ENCODE results near the gene CHTF18.
"Not testable (repeated sequence)": the region's sequence is repeated elsewhere in the genome, so short reads cannot be mapped to it uniquely, and the experiment has no call there.

Gene CHTF18

GRCh38 chr16:819336-820043 is 31.1 kb downstream of the CHTF18 start:
- H3K4me3 ChIP-seq (ENCODE audit: low read length), result no peak overlapping the region
- no peak overlapping the region for H3K27ac ChIP-seq (ENCODE audit: low read length)
- H3K27me3 ChIP-seq (ENCODE audit: control insufficient read depth, insufficient read depth, low read length), result no peaks in the 10 kb centered on the region
- no peaks in the 10 kb centered on the region for H3K36me3 ChIP-seq (ENCODE audit: control insufficient read depth, insufficient read depth, low read length)
- DNase-seq (ENCODE audit: low read depth, low spot score), result no peak
- H3K9me3 ChIP-seq (ENCODE audit: control insufficient read depth, insufficient read depth, low read length), result no peaks in the 10 kb centered on the region
- WGBS (ENCODE audit: insufficient coverage, insufficient read length), result no CpG with 5 or more reads among the region's 23 CpGs
- H3K4me1 ChIP-seq (ENCODE audit: control insufficient read depth, insufficient read depth, low read length), result peaks cover 3% of the 10 kb centered on the region; the same call in 1 of the 2 replicates

GRCh38 chr16:820044-820408 is 31.6 kb downstream of the CHTF18 start:
- H3K36me3 ChIP-seq (ENCODE audit: control insufficient read depth, insufficient read depth, low read length); H3K4me1 ChIP-seq (ENCODE audit: control insufficient read depth, insufficient read depth, low read length); H3K27me3 ChIP-seq (ENCODE audit: control insufficient read depth, insufficient read depth, low read length); H3K4me3 ChIP-seq (ENCODE audit: low read length); H3K27ac ChIP-seq (ENCODE audit: low read length); DNase-seq (ENCODE audit: low read depth, low spot score); H3K9me3 ChIP-seq (ENCODE audit: control insufficient read depth, insufficient read depth, low read length): not testable (repeated sequence)
- no CpG with 5 or more reads among the region's 10 CpGs for WGBS (ENCODE audit: insufficient coverage, insufficient read length)

GRCh38 chr16:820748-821147 is 32.3 kb downstream of the CHTF18 start:
- Histone ChIP-seq H3K4me3 (ENCODE audit: low read length) (no peak overlapping the region), H3K27ac (ENCODE audit: low read length) (no peak overlapping the region), H3K4me1 (ENCODE audit: control insufficient read depth, insufficient read depth, low read length) (peaks cover 3% of the 10 kb centered on the region), H3K27me3 (ENCODE audit: control insufficient read depth, insufficient read depth, low read length) (no peaks in the 10 kb centered on the region), H3K9me3 (ENCODE audit: control insufficient read depth, insufficient read depth, low read length) (no peaks in the 10 kb centered on the region), H3K36me3 (ENCODE audit: control insufficient read depth, insufficient read depth, low read length) (no peaks in the 10 kb centered on the region)
- WGBS (ENCODE audit: insufficient coverage, insufficient read length), result no CpG with 5 or more reads among the region's 12 CpGs
- DNase-seq (ENCODE audit: low read depth, low spot score), result no peak

GRCh38 chr16:821751-822150 is 33.3 kb downstream of the CHTF18 start:
- Histone ChIP-seq H3K27me3 (ENCODE audit: control insufficient read depth, insufficient read depth, low read length) (no peaks in the 10 kb centered on the region), H3K9me3 (ENCODE audit: control insufficient read depth, insufficient read depth, low read length) (no peaks in the 10 kb centered on the region), H3K27ac (ENCODE audit: low read length) (no peak overlapping the region), H3K4me1 (ENCODE audit: control insufficient read depth, insufficient read depth, low read length) (peaks cover 3% of the 10 kb centered on the region), H3K36me3 (ENCODE audit: control insufficient read depth, insufficient read depth, low read length) (no peaks in the 10 kb centered on the region), H3K4me3 (ENCODE audit: low read length) (no peak overlapping the region)
- WGBS (ENCODE audit: insufficient coverage, insufficient read length), result no CpG with 5 or more reads among the region's 13 CpGs
- no peak for DNase-seq (ENCODE audit: low read depth, low spot score)

- H3K4me1 ChIP-seq (ENCODE audit: control insufficient read depth, insufficient read depth, low read length), result peaks cover 3% of the 10 kb centered on the region
- no peaks in the 10 kb centered on the region for H3K36me3 ChIP-seq (ENCODE audit: control insufficient read depth, insufficient read depth, low read length)
- DNase-seq (ENCODE audit: low read depth, low spot score), result no peak
- no peak overlapping the region for H3K27ac ChIP-seq (ENCODE audit: low read length)
- no peak overlapping the region for H3K4me3 ChIP-seq (ENCODE audit: low read length)
- WGBS (ENCODE audit: insufficient coverage, insufficient read length), result no CpG with 5 or more reads among the region's 21 CpGs
- no peaks in the 10 kb centered on the region for H3K27me3 ChIP-seq (ENCODE audit: control insufficient read depth, insufficient read depth, low read length)
- no peaks in the 10 kb centered on the region for H3K9me3 ChIP-seq (ENCODE audit: control insufficient read depth, insufficient read depth, low read length)
These were observed 33.9 kb downstream of the CHTF18 start for GRCh38 chr16:822174-822908.

GRCh38 chr16:822909-823297 is 34.5 kb downstream of the CHTF18 start:
- no peak overlapping the region for H3K4me3 ChIP-seq (ENCODE audit: low read length)
- WGBS (ENCODE audit: insufficient coverage, insufficient read length), result no CpG with 5 or more reads among the region's 9 CpGs
- H3K9me3 ChIP-seq (ENCODE audit: control insufficient read depth, insufficient read depth, low read length), result no peaks in the 10 kb centered on the region
- H3K27me3 ChIP-seq (ENCODE audit: control insufficient read depth, insufficient read depth, low read length), result no peaks in the 10 kb centered on the region
- DNase-seq (ENCODE audit: low read depth, low spot score), result no peak
- H3K36me3 ChIP-seq (ENCODE audit: control insufficient read depth, insufficient read depth, low read length), result no peaks in the 10 kb centered on the region
- H3K4me1 ChIP-seq (ENCODE audit: control insufficient read depth, insufficient read depth, low read length), result peaks cover 3% of the 10 kb centered on the region
- H3K27ac ChIP-seq (ENCODE audit: low read length), result no peak overlapping the region

- Histone ChIP-seq H3K4me1 (ENCODE audit: control insufficient read depth, insufficient read depth, low read length) (peaks cover 3% of the 10 kb centered on the region), H3K27ac (ENCODE audit: low read length) (no peak overlapping the region), H3K27me3 (ENCODE audit: control insufficient read depth, insufficient read depth, low read length) (no peaks in the 10 kb centered on the region), H3K4me3 (ENCODE audit: low read length) (no peak overlapping the region), H3K9me3 (ENCODE audit: control insufficient read depth, insufficient read depth, low read length) (no peaks in the 10 kb centered on the region), H3K36me3 (ENCODE audit: control insufficient read depth, insufficient read depth, low read length) (no peaks in the 10 kb centered on the region)
- no peak for DNase-seq (ENCODE audit: low read depth, low spot score)
- WGBS (ENCODE audit: insufficient coverage, insufficient read length), result no CpG with 5 or more reads among the region's 22 CpGs
These were observed 35.8 kb downstream of the CHTF18 start for GRCh38 chr16:824194-824593.

GRCh38 chr16:824601-825000 is 36.2 kb downstream of the CHTF18 start:
- H3K9me3 ChIP-seq (ENCODE audit: control insufficient read depth, insufficient read depth, low read length), result no peaks in the 10 kb centered on the region
- no peaks in the 10 kb centered on the region for H3K36me3 ChIP-seq (ENCODE audit: control insufficient read depth, insufficient read depth, low read length)
- H3K27me3 ChIP-seq (ENCODE audit: control insufficient read depth, insufficient read depth, low read length), result no peaks in the 10 kb centered on the region
- H3K27ac ChIP-seq (ENCODE audit: low read length), result no peak overlapping the region
- whole genome bisulfite sequencing (ENCODE audit: insufficient coverage, insufficient read length), result no CpG with 5 or more reads among the region's 25 CpGs
- DNase-seq (ENCODE audit: low read depth, low spot score), result no peak
- no peak overlapping the region for H3K4me3 ChIP-seq (ENCODE audit: low read length)
- H3K4me1 ChIP-seq (ENCODE audit: control insufficient read depth, insufficient read depth, low read length), result peaks cover 3% of the 10 kb centered on the region

GRCh38 chr16:825341-826061 is 37.1 kb downstream of the CHTF18 start:
- no peak overlapping the region for H3K4me3 ChIP-seq (ENCODE audit: low read length)
- no peak overlapping the region for H3K27ac ChIP-seq (ENCODE audit: low read length)
- H3K9me3 ChIP-seq (ENCODE audit: control insufficient read depth, insufficient read depth, low read length), result no peaks in the 10 kb centered on the region
- no CpG with 5 or more reads among the region's 36 CpGs for WGBS (ENCODE audit: insufficient coverage, insufficient read length)
- H3K27me3 ChIP-seq (ENCODE audit: control insufficient read depth, insufficient read depth, low read length), result no peaks in the 10 kb centered on the region
- no peak for DNase-seq (ENCODE audit: low read depth, low spot score)
- H3K36me3 ChIP-seq (ENCODE audit: control insufficient read depth, insufficient read depth, low read length), result no peaks in the 10 kb centered on the region
- H3K4me1 ChIP-seq (ENCODE audit: control insufficient read depth, insufficient read depth, low read length), result peaks cover 3% of the 10 kb centered on the region

GRCh38 chr16:827513-827912 is 39.1 kb downstream of the CHTF18 start:
- Histone ChIP-seq H3K4me1 (ENCODE audit: control insufficient read depth, insufficient read depth, low read length) (no peaks in the 10 kb centered on the region; the same call in 1 of the 2 replicates), H3K27me3 (ENCODE audit: control insufficient read depth, insufficient read depth, low read length) (no peaks in the 10 kb centered on the region), H3K4me3 (ENCODE audit: low read length) (no peak overlapping the region), H3K9me3 (ENCODE audit: control insufficient read depth, insufficient read depth, low read length) (no peaks in the 10 kb centered on the region), H3K27ac (ENCODE audit: low read length) (no peak overlapping the region), H3K36me3 (ENCODE audit: control insufficient read depth, insufficient read depth, low read length) (no peaks in the 10 kb centered on the region)
- WGBS (ENCODE audit: insufficient coverage, insufficient read length), result no CpG with 5 or more reads among the region's 24 CpGs
- no peak for DNase-seq (ENCODE audit: low read depth, low spot score)
